Midbrain (tissue), 1 donor: ENCODE measurements around the gene C10orf143.
"Not testable (repeated sequence)": the region's sequence is repeated elsewhere in the genome, so short reads cannot be mapped to it uniquely, and the experiment has no call there.

ENCODE experiments used
- DNase-seq: peaks from one replicate; lab custom pipeline; 2025; lab: John Stamatoyannopoulos, UW

The C10orf143 gene

GRCh38 chr10:130029209-130029608, 81.4 kb downstream of the C10orf143 start:
- no peak for DNase-seq

- DNase-seq = no peak
Measured at GRCh38 chr10:130028465-130028819, 82.2 kb downstream of the C10orf143 start.

- DNase-seq = no peak
Measured at GRCh38 chr10:130027716-130028464, 82.7 kb downstream of the C10orf143 start.

- no peak for DNase-seq
Measured at GRCh38 chr10:130026670-130027456, 83.8 kb downstream of the C10orf143 start.

GRCh38 chr10:130025811-130026485, 84.7 kb downstream of the C10orf143 start:
- no peak for DNase-seq

- DNase-seq = no peak
Measured at GRCh38 chr10:130025326-130025725, 85.3 kb downstream of the C10orf143 start.

GRCh38 chr10:130024779-130025325, 85.8 kb downstream of the C10orf143 start:
- DNase-seq = no peak

- DNase-seq = not testable (repeated sequence)
Measured at GRCh38 chr10:130024326-130024725, 86.3 kb downstream of the C10orf143 start.

- DNase-seq = no peak
Measured at GRCh38 chr10:130023454-130024230, 87.0 kb downstream of the C10orf143 start.

GRCh38 chr10:130022511-130023299, 87.9 kb downstream of the C10orf143 start:
- DNase-seq = no peak

- no peak for DNase-seq
Measured at GRCh38 chr10:130022086-130022485, 88.5 kb downstream of the C10orf143 start.

- DNase-seq = no peak
Measured at GRCh38 chr10:130021383-130021950, 89.2 kb downstream of the C10orf143 start.

GRCh38 chr10:130020651-130021382, 89.8 kb downstream of the C10orf143 start:
- DNase-seq = no peak

GRCh38 chr10:130018730-130019185, 91.9 kb downstream of the C10orf143 start:
- no peak for DNase-seq

- DNase-seq = no peak
Measured at GRCh38 chr10:130018265-130018664, 92.4 kb downstream of the C10orf143 start.

GRCh38 chr10:130017631-130018022, 93.0 kb downstream of the C10orf143 start:
- DNase-seq = no peak

- DNase-seq = no peak
Measured at GRCh38 chr10:130016993-130017630, 93.5 kb downstream of the C10orf143 start.

GRCh38 chr10:130016095-130016494, 94.5 kb downstream of the C10orf143 start:
- no peak for DNase-seq

- no peak for DNase-seq
Measured at GRCh38 chr10:130015075-130015695, 95.4 kb downstream of the C10orf143 start.
